ENCODE data around the gene STK25.

DNA sequence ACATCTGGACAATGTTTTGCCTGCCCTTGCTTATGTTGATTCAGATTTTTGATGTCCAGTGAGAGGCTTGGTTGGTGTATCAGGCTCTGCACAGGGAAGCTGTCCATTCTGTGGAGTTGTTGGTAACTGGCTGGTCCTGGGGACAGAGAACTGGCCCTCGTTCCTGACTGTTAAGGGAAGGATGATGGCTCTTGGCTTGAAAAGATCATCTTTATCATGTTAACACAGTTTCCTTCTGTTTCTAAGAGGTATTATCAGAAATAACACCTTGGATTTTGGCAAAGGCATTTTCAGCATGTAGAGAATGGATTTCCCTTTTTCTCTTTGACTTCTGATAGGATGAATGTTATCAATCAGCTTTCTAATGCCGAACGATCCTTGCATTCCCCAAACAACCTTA, 19.3 kb downstream of the STK25 start:
- TF ChIP-seq, protein P1, sequence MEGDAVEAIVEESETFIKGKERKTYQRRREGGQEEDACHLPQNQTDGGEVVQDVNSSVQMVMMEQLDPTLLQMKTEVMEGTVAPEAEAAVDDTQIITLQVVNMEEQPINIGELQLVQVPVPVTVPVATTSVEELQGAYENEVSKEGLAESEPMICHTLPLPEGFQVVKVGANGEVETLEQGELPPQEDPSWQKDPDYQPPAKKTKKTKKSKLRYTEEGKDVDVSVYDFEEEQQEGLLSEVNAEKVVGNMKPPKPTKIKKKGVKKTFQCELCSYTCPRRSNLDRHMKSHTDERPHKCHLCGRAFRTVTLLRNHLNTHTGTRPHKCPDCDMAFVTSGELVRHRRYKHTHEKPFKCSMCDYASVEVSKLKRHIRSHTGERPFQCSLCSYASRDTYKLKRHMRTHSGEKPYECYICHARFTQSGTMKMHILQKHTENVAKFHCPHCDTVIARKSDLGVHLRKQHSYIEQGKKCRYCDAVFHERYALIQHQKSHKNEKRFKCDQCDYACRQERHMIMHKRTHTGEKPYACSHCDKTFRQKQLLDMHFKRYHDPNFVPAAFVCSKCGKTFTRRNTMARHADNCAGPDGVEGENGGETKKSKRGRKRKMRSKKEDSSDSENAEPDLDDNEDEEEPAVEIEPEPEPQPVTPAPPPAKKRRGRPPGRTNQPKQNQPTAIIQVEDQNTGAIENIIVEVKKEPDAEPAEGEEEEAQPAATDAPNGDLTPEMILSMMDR (IDR thresholded peaks at IDR 0.05), result no peak
- TF ChIP-seq POLR2A (IDR thresholded peaks at IDR 0.05), result no peak
- no peak for TF ChIP-seq POLR2AphosphoS5 (IDR thresholded peaks at IDR 0.05; ENCODE audit: insufficient read depth in 1 of 2, low read depth in 1 of 2)

Measured in vagina (tissue), 2 donors.